Left lobe of liver (tissue), 2 donors: ENCODE data around the gene HTT. TPM values are rescaled to one million over a fixed set of nuclear protein-coding genes. Genes with fewer than 3 reads are reported as not detected.
A peak's percentile ranks its signal among the peaks of the same experiment; 100 is the strongest.

Source experiments
- ATAC-seq: fragments of 200-7000 bp; cut with Tn5 transposase; one replicate; pipeline ENCODE4 v1.9.1; 2020; ENCODE audit warnings: mild to moderate bottlenecking, moderate library complexity
- DNase-seq: peaks from one replicate; pipeline ENCODE4 v3.0.0-alpha.2; 2020; ENCODE audit warnings: low spot score
- total RNA-seq: library from RNA; stranded (reverse); gene quantifications from one replicate; pipeline ENCODE4 v1.2.1, GENCODE V29; 2021
- donor health status: DM: no; HTN: no; CAD: no; lungs with moderate emphysema.
- donor health status: DM: no; HTN: yes; CAD: no.

HTT gene
- total RNA-seq, 1 donor from 2014 or later = 25.1 TPM

GRCh38 chr4:3196670-3197359 lies 122.3 kb downstream of the HTT start:
- DNase-seq = no peak

GRCh38 chr4:3197366-3198105 lies 123.1 kb downstream of the HTT start:
- ATAC-seq = no peak
- DNase-seq = peak; percentile 24

More at GRCh38 chr4:3196670-3197359, 122.3 kb downstream of the HTT start:
- no peak for ATAC-seq

DNA sequence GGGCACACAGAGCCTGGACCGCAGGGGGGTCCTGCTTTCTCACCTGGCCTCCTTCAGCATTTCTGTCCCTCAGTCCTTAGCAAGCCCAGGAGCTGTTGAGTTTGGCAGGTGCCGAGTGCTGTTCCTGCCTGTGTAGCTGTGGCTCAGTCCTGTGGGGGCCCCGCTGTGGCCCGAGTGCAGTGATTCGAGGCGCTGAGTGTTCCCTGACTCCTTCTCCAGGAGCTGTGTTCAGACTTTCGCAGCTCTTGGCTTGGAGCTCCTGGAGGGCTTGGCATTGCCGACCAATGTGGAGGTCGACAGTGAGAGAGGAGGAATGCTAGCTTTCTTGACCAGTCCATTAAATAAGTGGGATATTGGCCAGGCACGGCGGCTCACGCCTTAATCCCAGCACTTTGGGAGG lies 124.4 kb downstream of the HTT start:
- ATAC-seq = no peak
- peak; percentile 33 for DNase-seq

DNA sequence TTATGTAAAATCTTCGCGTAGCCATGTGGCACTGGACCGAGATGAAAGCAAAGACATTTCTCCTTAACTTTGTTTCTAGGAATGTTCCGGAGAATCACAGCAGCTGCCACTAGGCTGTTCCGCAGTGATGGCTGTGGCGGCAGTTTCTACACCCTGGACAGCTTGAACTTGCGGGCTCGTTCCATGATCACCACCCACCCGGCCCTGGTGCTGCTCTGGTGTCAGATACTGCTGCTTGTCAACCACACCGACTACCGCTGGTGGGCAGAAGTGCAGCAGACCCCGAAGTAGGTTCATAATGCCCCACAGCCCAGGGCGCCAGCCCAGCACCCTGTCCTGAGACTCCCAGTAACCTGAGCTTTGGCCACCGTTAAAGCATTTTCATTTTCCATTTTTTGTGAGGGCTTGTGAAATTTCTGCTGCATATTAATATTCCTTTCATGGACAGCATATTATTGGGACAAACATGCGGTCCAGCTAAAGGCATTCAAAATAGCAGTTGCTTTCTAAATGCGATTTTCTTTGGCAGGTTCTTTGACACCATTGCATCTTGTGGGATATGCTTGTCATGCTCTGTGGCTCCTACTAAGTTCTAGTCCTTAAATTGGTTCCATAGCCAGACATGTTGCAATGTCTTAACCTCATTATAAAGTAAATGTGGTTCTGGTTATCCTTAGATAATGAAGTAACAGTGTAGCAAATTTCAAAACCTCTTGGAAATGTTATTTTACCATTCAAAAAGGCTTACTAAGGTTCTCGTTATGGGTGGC lies 125.4 kb downstream of the HTT start:
- DNase-seq (peak; percentile 42), ATAC-seq (no peak)

GRCh38 chr4:3200423-3201090 lies 126.1 kb downstream of the HTT start:
- DNase-seq = peak; percentile 35

GRCh38 chr4:3201718-3202702 lies 127.5 kb downstream of the HTT start:
- peak; percentile 41 for DNase-seq
- no peak for ATAC-seq

More at GRCh38 chr4:3200423-3201090, 126.1 kb downstream of the HTT start:
- ATAC-seq = no peak

DNA sequence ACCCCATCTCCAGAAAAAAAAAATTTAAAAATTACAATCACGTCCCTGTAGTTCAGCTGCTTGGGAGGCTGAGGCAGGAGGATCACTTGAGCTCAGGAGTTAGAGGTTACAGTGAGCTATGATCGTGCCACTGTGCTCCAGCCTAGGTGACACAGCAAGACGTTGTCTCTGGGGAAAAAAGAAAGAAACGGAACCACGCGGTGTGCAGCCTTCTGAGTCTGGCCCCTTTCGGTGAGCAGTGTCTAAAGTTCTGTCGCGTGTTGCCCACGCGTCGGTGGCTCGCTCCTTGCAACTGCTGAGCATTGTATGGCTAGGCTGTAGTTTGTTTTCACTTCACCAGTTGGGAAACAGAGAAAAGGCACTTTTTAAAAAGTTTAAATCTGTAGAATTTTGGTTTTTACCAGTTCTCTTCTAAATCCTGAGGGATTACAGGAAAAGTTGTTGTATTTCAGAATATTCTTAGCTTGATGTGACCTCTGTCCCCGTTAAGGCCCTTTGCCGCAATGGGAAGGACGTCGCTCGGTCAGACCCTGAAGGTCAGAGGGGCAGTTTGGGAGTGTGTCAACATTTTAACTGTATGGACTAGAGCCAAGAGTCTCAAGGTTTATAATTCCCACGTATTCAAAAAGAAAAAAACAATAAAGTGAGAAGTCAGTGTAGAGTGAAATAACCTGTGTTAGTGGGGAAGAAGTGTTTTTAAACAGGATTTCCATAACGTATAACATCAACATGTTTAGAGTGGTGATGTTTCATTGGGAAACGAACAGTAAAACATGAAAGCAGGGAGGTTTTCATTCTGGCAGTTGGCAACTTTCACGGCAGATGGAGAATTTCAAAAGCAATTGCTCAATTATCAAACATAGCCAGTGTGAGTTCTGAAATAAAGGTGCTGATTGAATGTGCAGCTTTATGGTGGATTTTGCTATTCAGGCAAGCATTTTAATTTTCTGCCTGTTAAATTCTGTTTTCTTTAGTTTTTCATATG lies 128.6 kb downstream of the HTT start:
- peak; percentile 56 for ATAC-seq
- DNase-seq = peak; percentile 76

GRCh38 chr4:3203971-3204431 lies 129.5 kb downstream of the HTT start:
- DNase-seq = peak; percentile 74
- ATAC-seq = peak; percentile 47

DNA sequence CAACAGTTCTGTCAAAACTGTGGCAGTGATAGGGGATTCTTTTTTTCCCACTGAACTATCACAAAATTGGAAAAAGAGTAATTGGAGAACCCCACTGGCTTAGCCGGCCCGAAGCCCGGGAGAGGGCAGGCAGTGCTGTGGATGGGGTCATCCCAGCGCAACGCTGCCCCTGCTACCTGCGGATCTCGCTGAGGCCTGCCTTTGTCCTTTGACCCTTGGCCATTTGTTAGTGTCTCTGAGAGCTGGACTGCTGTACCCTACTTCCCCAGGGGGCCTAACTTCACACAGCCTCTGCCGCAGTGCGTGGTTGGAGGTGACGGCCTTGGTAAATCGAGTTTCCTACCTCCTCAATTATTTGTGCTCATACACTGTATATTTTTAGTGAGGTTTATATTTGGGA lies 131.5 kb downstream of the HTT start:
- peak; percentile 78 for ATAC-seq
- peak; percentile 87 for DNase-seq

DNA sequence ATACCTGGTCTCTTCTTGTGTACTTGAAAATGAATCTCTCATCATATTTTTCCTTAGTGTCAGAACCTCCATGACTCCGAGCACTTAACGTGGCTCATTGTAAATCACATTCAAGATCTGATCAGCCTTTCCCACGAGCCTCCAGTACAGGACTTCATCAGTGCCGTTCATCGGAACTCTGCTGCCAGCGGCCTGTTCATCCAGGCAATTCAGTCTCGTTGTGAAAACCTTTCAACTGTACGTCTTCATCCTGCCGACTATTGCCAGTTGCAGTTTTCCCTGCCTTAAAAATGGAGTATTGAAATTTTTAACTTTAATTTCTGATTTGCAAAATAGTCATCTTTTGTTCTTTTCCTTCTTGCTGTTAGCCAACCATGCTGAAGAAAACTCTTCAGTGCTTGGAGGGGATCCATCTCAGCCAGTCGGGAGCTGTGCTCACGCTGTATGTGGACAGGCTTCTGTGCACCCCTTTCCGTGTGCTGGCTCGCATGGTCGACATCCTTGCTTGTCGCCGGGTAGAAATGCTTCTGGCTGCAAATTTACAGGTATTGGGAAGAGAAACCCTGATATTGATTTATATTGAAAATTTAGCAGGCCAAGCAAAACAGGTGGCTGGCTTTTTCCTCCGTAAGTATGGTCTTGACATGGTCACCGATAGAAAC lies 132.1 kb downstream of the HTT start:
- ATAC-seq (no peak), DNase-seq (no peak)

DNA sequence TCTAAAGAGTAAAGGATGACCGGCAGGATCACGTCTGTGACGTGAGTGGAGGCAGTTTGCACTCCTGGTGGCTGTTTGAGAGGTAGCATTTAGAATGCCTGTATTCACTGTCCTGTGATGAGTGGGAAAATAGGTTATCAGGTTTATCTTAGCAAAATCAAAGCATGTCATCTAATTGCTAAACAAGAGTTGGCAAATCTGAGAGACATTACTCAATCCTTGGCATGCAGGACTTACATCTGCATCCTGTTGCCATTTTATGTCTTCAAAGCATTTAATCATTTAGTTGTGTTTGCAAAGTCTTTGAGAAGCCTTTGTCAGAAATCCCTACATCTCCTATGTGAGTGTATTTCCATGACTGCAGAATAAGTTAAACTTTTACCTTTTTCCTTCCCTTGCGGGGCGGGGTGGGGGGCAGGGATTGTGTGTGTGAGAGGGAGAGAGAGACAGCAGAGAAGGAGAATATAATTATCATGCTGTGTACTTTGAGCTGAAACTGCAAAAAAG lies 133.1 kb downstream of the HTT start:
- ATAC-seq (peak; percentile 68), DNase-seq (peak; percentile 60)

- ATAC-seq (no peak), DNase-seq (no peak)
Measured at GRCh38 chr4:3208826-3209225, 134.3 kb downstream of the HTT start.

DNA sequence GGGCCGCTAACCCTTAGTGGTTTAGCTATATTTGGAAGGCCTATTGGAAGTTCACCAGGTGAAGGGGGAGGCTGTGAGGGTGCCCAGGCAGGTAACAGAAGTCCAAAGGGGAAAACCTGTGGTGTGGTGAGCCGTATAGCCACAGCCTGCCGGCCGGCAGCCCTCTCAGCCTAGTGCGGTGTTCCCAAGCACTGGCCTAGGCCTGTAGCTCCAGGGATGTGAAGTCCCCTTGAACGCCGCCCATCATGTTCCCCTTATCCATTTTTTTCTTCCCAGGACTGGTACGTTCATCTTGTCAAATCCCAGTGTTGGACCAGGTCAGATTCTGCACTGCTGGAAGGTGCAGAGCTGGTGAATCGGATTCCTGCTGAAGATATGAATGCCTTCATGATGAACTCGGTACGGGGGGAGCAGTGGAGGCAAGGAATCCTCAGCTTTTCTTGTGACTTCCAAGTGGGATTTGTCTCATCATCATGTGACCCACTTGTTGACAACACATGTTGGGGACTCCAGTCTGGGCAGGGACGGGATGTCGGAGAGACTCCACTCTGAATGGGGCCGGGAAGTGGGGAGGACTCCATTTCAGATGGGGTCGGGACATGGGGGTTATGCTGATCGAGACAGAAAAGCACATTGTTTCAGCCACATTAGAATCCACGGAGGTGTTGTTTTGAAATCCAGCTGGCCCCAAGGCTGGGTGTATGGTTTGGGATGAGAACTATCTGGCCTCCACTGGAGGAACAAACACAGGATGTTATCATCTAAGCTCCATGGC lies 135.3 kb downstream of the HTT start:
- ATAC-seq = no peak
- DNase-seq = no peak

- ATAC-seq (no peak), DNase-seq (no peak)
Measured at GRCh38 chr4:3210467-3210866, 136.0 kb downstream of the HTT start.

DNA sequence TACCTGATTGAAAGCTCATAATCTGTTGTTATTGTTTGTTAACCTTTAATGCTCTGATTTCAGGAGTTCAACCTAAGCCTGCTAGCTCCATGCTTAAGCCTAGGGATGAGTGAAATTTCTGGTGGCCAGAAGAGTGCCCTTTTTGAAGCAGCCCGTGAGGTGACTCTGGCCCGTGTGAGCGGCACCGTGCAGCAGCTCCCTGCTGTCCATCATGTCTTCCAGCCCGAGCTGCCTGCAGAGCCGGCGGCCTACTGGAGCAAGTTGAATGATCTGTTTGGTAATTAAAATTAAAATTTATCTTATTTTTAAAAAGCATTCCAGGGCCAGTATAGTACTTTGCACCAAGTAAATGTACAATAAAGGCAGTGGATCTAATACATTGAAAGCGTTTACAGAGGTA lies 137.4 kb downstream of the HTT start:
- DNase-seq (no peak), ATAC-seq (no peak)

DNA sequence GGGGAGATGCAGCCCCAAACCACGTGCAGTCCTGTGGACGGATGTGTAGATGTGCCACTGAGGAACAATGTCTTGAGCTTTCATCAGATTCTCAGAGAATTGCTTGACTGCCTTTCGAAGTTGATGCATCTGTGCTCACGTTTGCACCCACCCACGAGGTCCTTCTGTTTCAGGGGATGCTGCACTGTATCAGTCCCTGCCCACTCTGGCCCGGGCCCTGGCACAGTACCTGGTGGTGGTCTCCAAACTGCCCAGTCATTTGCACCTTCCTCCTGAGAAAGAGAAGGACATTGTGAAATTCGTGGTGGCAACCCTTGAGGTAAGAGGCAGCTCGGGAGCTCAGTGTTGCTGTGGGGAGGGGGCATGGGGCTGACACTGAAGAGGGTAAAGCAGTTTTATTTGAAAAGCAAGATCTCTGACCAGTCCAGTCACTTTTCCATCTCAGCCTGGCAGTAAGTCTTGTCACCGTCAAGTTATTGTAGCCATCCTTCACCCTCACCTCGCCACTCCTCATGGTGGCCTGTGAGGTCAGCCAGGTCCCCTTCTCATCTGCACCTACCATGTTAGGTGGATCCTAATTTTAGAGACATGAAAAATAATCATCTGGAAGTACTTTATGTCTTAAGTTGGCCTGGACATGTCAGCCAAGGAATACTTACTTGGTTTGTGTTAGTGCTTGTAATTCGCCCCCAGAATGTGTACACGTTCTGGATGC lies 138.1 kb downstream of the HTT start:
- DNase-seq = no peak

DNA sequence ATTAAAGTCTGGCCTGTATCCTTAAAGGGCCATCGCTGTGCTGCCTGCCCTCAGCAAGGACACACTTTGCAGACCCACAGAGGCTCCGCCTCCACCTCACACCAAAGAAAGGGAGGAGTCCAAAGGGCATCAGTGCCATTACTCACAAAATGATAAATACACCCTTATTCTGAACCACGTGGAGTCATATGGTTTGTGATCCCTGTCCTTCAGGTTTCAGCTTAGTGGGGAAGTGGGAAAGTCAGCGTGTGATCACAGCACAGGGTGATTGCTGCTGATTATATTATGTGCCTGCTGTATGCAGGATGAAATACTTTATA lies 138.6 kb downstream of the HTT start:
- ATAC-seq = peak; percentile 32
- DNase-seq = no peak

More for the DNA sequence above, 138.1 kb downstream of the HTT start:
- no peak for ATAC-seq
